HepG2 (cell line): Measurements from ENCODE around the gene SQSTM1. TPM values are rescaled to one million over a fixed set of nuclear protein-coding genes. Genes with fewer than 3 reads are reported as not detected.

Experiments
- ATAC-seq: fragments of 200-7000 bp; cut with Tn5 transposase; 3 replicates; pipeline ENCODE4 v1.9.1; 2020; ENCODE audit warnings: mild to moderate bottlenecking, moderate library complexity
- BruUV-seq: library from RNA; stranded (reverse); fragments of 400-500 nt; replicated peaks from 2 replicates; lab custom pipeline; 2021; lab: Mats Ljungman, UMichigan
- CTCF ChIA-PET: fragments of 300-600 bp; formaldehyde crosslinking; extraction: SDS; loops from one replicate; lab custom pipeline; 2021; ENCODE audit warnings: low total read pairs, inconsistent platforms, low intra/inter-chr PET ratio; lab: Yijun Ruan, JAX
- POLR2A ChIA-PET: fragments of 350-600 bp; sonication (Branson Sonifier 250); formaldehyde crosslinking; loops from one replicate; lab custom pipeline; 2020; ENCODE audit warnings: antibody characterized with exemption, inconsistent platforms; lab: Yijun Ruan, JAX
- DNase-seq: peaks from one replicate; pipeline ENCODE4 v3.0.0-alpha.2; 2015; ENCODE audit warnings: low spot score
- FAIRE-seq: peaks from 3 replicates; lab custom pipeline; 2011; peaks lifted over from hg19 to GRCh38; lab: Jason Lieb, UNC
- H2AFZ ChIP-seq: one replicate; pipeline ENCODE4 v1.6.1; 2011; ENCODE audit warnings: low read length, inconsistent platforms
- H3K27ac ChIP-seq: fragments of 300-600 bp; 3 replicates; pipeline ENCODE4 v1.8.0; 2011; ENCODE audit warnings: mixed run types, mild to moderate bottlenecking, mixed read lengths, low read length, inconsistent platforms; ENCODE audit not compliant: insufficient read depth; ENCODE audit errors: extremely low read length
- H3K27me3 ChIP-seq, 2 experiments: fragments of 200-600 bp in 1 of 2; 2 replicates in 1 of 2; 3 replicates in 1 of 2; pipeline versions ENCODE4 v1.6.0 to v1.8.0; 2011; ENCODE audit warnings: low read length in 2 of 2, mild to moderate bottlenecking in 2 of 2, moderate library complexity in 2 of 2, inconsistent platforms in 1 of 2; ENCODE audit not compliant: insufficient read depth in 2 of 2, control insufficient read depth in 1 of 2
- H3K36me3 ChIP-seq, 2 experiments: fragments of 200-600 bp in 1 of 2; replicated peaks in 1 of 2; 2 replicates in 1 of 2; 3 replicates in 1 of 2; pipeline versions ENCODE4 v1.5.1 to v1.8.0; 2011; ENCODE audit warnings: low read length in 2 of 2, inconsistent platforms in 1 of 2; ENCODE audit not compliant: insufficient read depth in 2 of 2, control insufficient read depth in 1 of 2
- H3K4me1 ChIP-seq: 2 replicates; pipeline ENCODE4 v1.5.1; 2012; ENCODE audit warnings: low read length, inconsistent platforms; ENCODE audit not compliant: insufficient read depth
- H3K4me2 ChIP-seq: 2 replicates; pipeline ENCODE4 v1.6.0; 2011; ENCODE audit warnings: low read depth, low read length, inconsistent platforms
- H3K4me3 ChIP-seq, 3 experiments: fragments of 200-600 bp in 1 of 3; sonication (generic), shearing (Covaris generic) in 1 of 3; replicated peaks in 1 of 3; 2 replicates each; pipeline ENCODE4 v1.5.1; 2011 to 2016; ENCODE audit warnings: low read length in 3 of 3, inconsistent platforms in 2 of 3, low read depth in 2 of 3, mild to moderate bottlenecking in 2 of 3, control low read depth in 1 of 3, mixed read lengths in 1 of 3; ENCODE audit not compliant: insufficient read depth in 1 of 3
- H3K79me2 ChIP-seq: one replicate; pipeline ENCODE4 v1.6.1; 2011; ENCODE audit warnings: low read length, inconsistent platforms; ENCODE audit not compliant: insufficient read depth
- H3K9ac ChIP-seq: 2 replicates; pipeline ENCODE4 v1.6.0; 2011; ENCODE audit warnings: mild to moderate bottlenecking, low read depth, low read length, inconsistent platforms; ENCODE audit not compliant: insufficient read depth
- H3K9me3 ChIP-seq: 2 replicates; pipeline ENCODE4 v1.5.1; 2012; ENCODE audit warnings: mild to moderate bottlenecking, low read length
- H4K20me1 ChIP-seq: 2 replicates; pipeline ENCODE4 v1.6.0; 2011; ENCODE audit warnings: inconsistent platforms, mild to moderate bottlenecking, low read length, moderate library complexity; ENCODE audit not compliant: insufficient read depth
- AGO1 ChIP-seq: fragments of 200-400 bp; formaldehyde crosslinking; IDR thresholded peaks from 2 replicates; pipeline ENCODE4 v1.6.1; 2017; ENCODE audit warnings: mild to moderate bottlenecking, low read depth, low read length, moderate library complexity; ENCODE audit not compliant: poor library complexity, severe bottlenecking
- HOMEZ ChIP-seq: IDR thresholded peaks from 2 replicates; pipeline ENCODE4 v1.6.1; 2016; ENCODE audit warnings: low read depth
- MATR3 ChIP-seq: sonication (generic); formaldehyde crosslinking; IDR thresholded peaks from 2 replicates; pipeline ENCODE4 v1.4.0; 2020; ENCODE audit warnings: missing genetic modification reagents
- NFE2 ChIP-seq: sonication (generic); formaldehyde crosslinking; IDR thresholded peaks from 2 replicates; pipeline ENCODE4 v1.4.0; 2020; ENCODE audit warnings: missing genetic modification reagents
- NFKBIZ ChIP-seq: IDR thresholded peaks from 2 replicates; pipeline ENCODE4 v1.6.1; 2018; ENCODE audit warnings: missing genetic modification reagents, missing compliant biosample characterization
- ZFP36L1 ChIP-seq: sonication (generic); formaldehyde crosslinking; IDR thresholded peaks from 2 replicates; pipeline ENCODE4 v1.8.0; 2022; ENCODE audit warnings: mild to moderate bottlenecking, missing genetic modification reagents, moderate library complexity
- ZHX1 ChIP-seq: sonication (generic); formaldehyde crosslinking; IDR thresholded peaks from 2 replicates; pipeline ENCODE4 v1.8.1; 2022; ENCODE audit warnings: low read depth, mild to moderate bottlenecking, missing genetic modification reagents
- ZNF382 ChIP-seq: sonication (generic); formaldehyde crosslinking; IDR thresholded peaks from 2 replicates; pipeline ENCODE4 v1.5.0; 2020; ENCODE audit warnings: missing genetic modification reagents, mild to moderate bottlenecking, borderline replicate concordance
- ZNF557 ChIP-seq: sonication (generic); formaldehyde crosslinking; IDR thresholded peaks from 2 replicates; pipeline ENCODE4 v1.4.0; 2020; ENCODE audit warnings: missing genetic modification reagents
- WGBS: methylation state at CpG from one replicate; pipeline ENCODE4 v1.1.6; 2017; ENCODE audit warnings: low lambda C conversion rate; 5-methylcytosine and 5-hydroxymethylcytosine counted together
- in situ Hi-C: cut with HindIII; loops from 2 replicates; pipeline ENCODE4 v1.10.0; 2017; ENCODE audit warnings: low pct_unique_long_range_greater_than_20kb; ENCODE audit not compliant: extremely low pct_ligation_motif_present
- intact Hi-C: fragments of 100-400 bp; cut with micrococcal nuclease; formaldehyde crosslinking; loops from one replicate; pipeline ENCODE4 v1.10.0; 2022; ENCODE audit not compliant: unreplicated experiment
- polyA plus RNA-seq, 8 experiments: library from polyadenylated mRNA; depleted of rRNA in 3 of 8; stranded (reverse) in 7 of 8; unstranded in 1 of 8; fragments of >200 nt; fragmentation: Illumina TruSeq in 4 of 8; extraction: Trizol in 4 of 8; gene quantifications; 2 replicates each; pipeline versions ENCODE4 v1.2.1 to v1.2.3, GENCODE V29; 2011 to 2016; ENCODE audit warnings: low read depth in 4 of 8, missing spikeins in 1 of 8, mixed read lengths in 1 of 8; ENCODE audit not compliant: insufficient read depth in 1 of 8
- total RNA-seq, 5 experiments: library from RNA; depleted of rRNA; stranded (reverse); fragments of >200 nt; fragmentation: Illumina TruSeq; extraction: Trizol; gene quantifications; 2 replicates each; pipeline ENCODE4 v1.2.3, GENCODE V29; 2016; ENCODE audit warnings: low read depth in 1 of 5
- TF ChIP-seq, protein P1 (sequence below): sonication (generic); formaldehyde crosslinking; conservative IDR thresholded peaks from 2 replicates; pipeline ENCODE4 v1.4.0; 2020; ENCODE audit warnings: missing genetic modification reagents
- TF ChIP-seq, protein P2 (sequence below): sonication (generic); formaldehyde crosslinking; IDR thresholded peaks from 2 replicates; pipeline ENCODE4 v1.8.0; 2022; ENCODE audit warnings: mild to moderate bottlenecking, missing genetic modification reagents, moderate library complexity
- TF ChIP-seq, protein P3 (sequence below): sonication (generic); formaldehyde crosslinking; conservative IDR thresholded peaks from 2 replicates; pipeline ENCODE4 v1.4.0; 2020; ENCODE audit warnings: mild to moderate bottlenecking, missing genetic modification reagents, moderate library complexity

SQSTM1 gene
- total and polyA plus RNA-seq, 2 of the 13 experiments (the other 11 are each of a cell fraction or from before 2014, with no cell fraction given): 90.9 to 160 TPM

GRCh38 chr5:179819296-179820126 lies 1.2 kb upstream of the SQSTM1 start:
- Histone ChIP-seq H4K20me1 (peaks cover 32% of the 10 kb centered on the region), H3K27me3 (no peaks in the 10 kb centered on the region), H3K36me3 (peaks cover 11 to 14% of the 10 kb centered on the region in 2 experiments; a peak in 4 of 5 replicates), H3K4me3 (peak overlapping the region; percentile 36 to 99 (median 97); a peak in 5 of 6 replicates), H3K27ac (peak overlapping the region; percentile 99), H3K9me3 (no peaks in the 10 kb centered on the region), H3K4me2 (peak overlapping the region; percentile 92), H3K79me2 (peaks cover 40% of the 10 kb centered on the region), H2AFZ (no peak overlapping the region), H3K9ac (peak overlapping the region; percentile 100), H3K4me1 (peaks cover 58% of the 10 kb centered on the region)
- 2% methylated on average over 7 of the region's 26 CpGs for WGBS
- FAIRE-seq: no peak
- peak; percentile 66 for ATAC-seq
- DNase-seq: peak; percentile 82
- BruUV-seq: no TSS peak
- intact Hi-C loops: loop anchor here (1.0 to 2.0 kb wide), 2 partner anchors 11 to 15 kb away; no protein-coding TSS in a partner anchor
- in situ Hi-C loops: no loop called here
- CTCF ChIA-PET: no interaction called here
- POLR2A ChIA-PET: interaction anchor here (0.5 to 5.3 kb wide), 15 partner anchors 8 to 271 kb away, joined by 3 to 115 read pairs (median 5); partner anchors contain the start of genes CBY3, HNRNPH1, MAML1 and MGAT4B
- peak; percentile 72; the same call in 1 of the 2 replicates for TF ChIP-seq ZNF557 (CRISPR knock-in tag)
- TF ChIP-seq, protein P1, sequence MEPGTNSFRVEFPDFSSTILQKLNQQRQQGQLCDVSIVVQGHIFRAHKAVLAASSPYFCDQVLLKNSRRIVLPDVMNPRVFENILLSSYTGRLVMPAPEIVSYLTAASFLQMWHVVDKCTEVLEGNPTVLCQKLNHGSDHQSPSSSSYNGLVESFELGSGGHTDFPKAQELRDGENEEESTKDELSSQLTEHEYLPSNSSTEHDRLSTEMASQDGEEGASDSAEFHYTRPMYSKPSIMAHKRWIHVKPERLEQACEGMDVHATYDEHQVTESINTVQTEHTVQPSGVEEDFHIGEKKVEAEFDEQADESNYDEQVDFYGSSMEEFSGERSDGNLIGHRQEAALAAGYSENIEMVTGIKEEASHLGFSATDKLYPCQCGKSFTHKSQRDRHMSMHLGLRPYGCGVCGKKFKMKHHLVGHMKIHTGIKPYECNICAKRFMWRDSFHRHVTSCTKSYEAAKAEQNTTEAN: 0 out of 2 replicates have a peak, but pooled peaks have one; percentile 8
- no peak for TF ChIP-seq NFKBIZ
- no peak for TF ChIP-seq ZNF382
- no peak for TF ChIP-seq AGO1
- TF ChIP-seq, protein P2, sequence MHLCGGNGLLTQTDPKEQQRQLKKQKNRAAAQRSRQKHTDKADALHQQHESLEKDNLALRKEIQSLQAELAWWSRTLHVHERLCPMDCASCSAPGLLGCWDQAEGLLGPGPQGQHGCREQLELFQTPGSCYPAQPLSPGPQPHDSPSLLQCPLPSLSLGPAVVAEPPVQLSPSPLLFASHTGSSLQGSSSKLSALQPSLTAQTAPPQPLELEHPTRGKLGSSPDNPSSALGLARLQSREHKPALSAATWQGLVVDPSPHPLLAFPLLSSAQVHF (CRISPR knock-in tag): no peak
- peak; percentile 91 for TF ChIP-seq NFE2 (CRISPR knock-in tag)
- TF ChIP-seq ZHX1: no peak
- TF ChIP-seq, protein P3, sequence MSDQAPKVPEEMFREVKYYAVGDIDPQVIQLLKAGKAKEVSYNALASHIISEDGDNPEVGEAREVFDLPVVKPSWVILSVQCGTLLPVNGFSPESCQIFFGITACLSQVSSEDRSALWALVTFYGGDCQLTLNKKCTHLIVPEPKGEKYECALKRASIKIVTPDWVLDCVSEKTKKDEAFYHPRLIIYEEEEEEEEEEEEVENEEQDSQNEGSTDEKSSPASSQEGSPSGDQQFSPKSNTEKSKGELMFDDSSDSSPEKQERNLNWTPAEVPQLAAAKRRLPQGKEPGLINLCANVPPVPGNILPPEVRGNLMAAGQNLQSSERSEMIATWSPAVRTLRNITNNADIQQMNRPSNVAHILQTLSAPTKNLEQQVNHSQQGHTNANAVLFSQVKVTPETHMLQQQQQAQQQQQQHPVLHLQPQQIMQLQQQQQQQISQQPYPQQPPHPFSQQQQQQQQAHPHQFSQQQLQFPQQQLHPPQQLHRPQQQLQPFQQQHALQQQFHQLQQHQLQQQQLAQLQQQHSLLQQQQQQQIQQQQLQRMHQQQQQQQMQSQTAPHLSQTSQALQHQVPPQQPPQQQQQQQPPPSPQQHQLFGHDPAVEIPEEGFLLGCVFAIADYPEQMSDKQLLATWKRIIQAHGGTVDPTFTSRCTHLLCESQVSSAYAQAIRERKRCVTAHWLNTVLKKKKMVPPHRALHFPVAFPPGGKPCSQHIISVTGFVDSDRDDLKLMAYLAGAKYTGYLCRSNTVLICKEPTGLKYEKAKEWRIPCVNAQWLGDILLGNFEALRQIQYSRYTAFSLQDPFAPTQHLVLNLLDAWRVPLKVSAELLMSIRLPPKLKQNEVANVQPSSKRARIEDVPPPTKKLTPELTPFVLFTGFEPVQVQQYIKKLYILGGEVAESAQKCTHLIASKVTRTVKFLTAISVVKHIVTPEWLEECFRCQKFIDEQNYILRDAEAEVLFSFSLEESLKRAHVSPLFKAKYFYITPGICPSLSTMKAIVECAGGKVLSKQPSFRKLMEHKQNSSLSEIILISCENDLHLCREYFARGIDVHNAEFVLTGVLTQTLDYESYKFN (CRISPR knock-in tag): no peak
- TF ChIP-seq MATR3 (CRISPR knock-in tag): no peak
- no peak for TF ChIP-seq ZFP36L1
- TF ChIP-seq HOMEZ: no peak
